IPS-15b (cell line): ENCODE measurements around the gene GOLGA1.
A peak's percentile ranks its signal among the peaks of the same experiment; 100 is the strongest.
"Not testable (repeated sequence)": the region's sequence is repeated elsewhere in the genome, so short reads cannot be mapped to it uniquely, and the experiment has no call there.

Experiments used
- H3K27me3 ChIP-seq: one replicate; pipeline ENCODE4 v1.6.1; 2013; ENCODE audit warnings: low read length; ENCODE audit not compliant: control insufficient read depth, insufficient read depth
- H3K36me3 ChIP-seq: one replicate; pipeline ENCODE4 v1.6.1; 2013; ENCODE audit warnings: low read length; ENCODE audit not compliant: control insufficient read depth, insufficient read depth
- H3K4me1 ChIP-seq: one replicate; pipeline ENCODE4 v1.6.1; 2013; ENCODE audit warnings: mild to moderate bottlenecking, low read length; ENCODE audit not compliant: control insufficient read depth, insufficient read depth
- H3K4me3 ChIP-seq: one replicate; pipeline ENCODE4 v1.5.1; 2013; ENCODE audit warnings: low read depth, low read length
- H3K9ac ChIP-seq: one replicate; pipeline ENCODE4 v1.6.1; 2013; ENCODE audit warnings: low read depth, mild to moderate bottlenecking, low read length
- H3K9me3 ChIP-seq: one replicate; pipeline ENCODE4 v1.6.1; 2013; ENCODE audit warnings: mild to moderate bottlenecking, low read length; ENCODE audit not compliant: control insufficient read depth, insufficient read depth

GOLGA1 gene, protein sequence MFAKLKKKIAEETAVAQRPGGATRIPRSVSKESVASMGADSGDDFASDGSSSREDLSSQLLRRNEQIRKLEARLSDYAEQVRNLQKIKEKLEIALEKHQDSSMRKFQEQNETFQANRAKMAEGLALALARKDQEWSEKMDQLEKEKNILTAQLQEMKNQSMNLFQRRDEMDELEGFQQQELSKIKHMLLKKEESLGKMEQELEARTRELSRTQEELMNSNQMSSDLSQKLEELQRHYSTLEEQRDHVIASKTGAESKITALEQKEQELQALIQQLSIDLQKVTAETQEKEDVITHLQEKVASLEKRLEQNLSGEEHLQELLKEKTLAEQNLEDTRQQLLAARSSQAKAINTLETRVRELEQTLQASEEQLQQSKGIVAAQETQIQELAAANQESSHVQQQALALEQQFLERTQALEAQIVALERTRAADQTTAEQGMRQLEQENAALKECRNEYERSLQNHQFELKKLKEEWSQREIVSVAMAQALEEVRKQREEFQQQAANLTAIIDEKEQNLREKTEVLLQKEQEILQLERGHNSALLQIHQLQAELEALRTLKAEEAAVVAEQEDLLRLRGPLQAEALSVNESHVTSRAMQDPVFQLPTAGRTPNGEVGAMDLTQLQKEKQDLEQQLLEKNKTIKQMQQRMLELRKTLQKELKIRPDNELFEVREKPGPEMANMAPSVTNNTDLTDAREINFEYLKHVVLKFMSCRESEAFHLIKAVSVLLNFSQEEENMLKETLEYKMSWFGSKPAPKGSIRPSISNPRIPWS

DNA sequence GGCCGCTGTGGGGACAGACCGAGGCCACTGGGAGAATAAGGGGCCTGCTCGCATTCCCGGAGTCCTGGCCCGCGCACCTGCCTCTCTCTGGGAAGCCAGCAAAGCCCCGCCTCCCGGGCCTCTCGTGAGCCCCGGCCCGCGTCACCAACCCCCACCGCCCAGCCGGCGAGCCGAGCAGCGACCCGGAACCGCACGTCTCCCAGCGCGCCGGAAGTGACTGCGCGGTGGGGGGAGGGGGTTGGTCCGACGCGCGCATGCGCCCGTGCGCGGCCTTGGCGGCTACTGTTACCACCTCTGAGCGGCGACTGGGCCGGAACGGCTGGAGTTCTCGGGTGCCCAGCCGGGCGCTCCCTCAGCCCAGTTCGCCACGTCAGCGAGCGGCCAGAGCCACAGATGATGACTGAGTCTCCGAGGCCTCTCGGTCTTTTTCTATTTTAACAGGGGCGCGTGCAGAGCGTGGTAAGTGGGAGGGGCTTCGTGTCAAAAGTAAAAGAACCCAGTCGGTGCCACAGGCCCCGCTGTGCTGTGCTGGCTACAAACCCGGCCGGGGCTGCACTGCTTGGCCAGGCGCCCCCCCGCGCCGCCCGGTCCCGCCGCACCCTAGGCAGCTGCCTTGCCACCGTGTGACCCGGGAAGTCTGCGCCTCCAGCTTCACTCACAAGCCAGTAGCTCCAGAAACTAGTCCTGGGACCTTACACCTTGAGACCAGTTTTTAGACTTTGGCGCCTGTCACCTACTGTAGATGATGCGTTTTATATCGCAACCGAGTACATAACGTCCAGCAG lies at the start of gene GOLGA1:
TSS of gene GOLGA1 (minus strand) at position 190 of the 785 bp plus-strand sequence. CDS start 2,372 bp downstream, outside the sequence.
- Histone ChIP-seq H3K9ac (peak within 1 kb of the TSS; percentile 99), H3K4me3 (peak within 1 kb of the TSS; percentile 97), H3K9me3 (no peaks in the 10 kb centered on the region), H3K36me3 (no peaks in the 10 kb centered on the region), H3K4me1 (peaks cover 5% of the 10 kb centered on the region), H3K27me3 (no peaks in the 10 kb centered on the region)

DNA sequence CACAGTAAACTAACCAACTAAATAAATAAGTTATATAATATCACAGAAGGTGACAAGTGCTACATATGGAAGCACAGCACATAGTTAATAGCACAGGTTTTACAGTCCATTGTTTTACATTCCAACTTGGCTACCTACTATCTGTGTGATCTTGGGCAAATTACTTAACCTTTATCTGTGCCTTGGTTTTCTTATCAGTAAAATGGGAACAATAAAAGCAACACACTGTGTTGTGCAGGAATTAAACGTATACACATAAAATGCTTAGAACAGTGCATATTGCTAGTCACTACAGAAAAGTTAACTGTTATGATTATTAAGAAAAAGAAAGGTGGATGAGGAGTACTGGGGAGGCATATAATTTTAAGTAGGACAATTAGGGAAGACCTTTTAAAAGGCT lies 42.8 kb upstream of the GOLGA1 start:
- no peak overlapping the region for H3K9ac ChIP-seq
- H3K4me1 ChIP-seq = no peaks in the 10 kb centered on the region
- H3K36me3 ChIP-seq = no peaks in the 10 kb centered on the region
- no peaks in the 10 kb centered on the region for H3K27me3 ChIP-seq
- H3K4me3 ChIP-seq = no peak overlapping the region
- H3K9me3 ChIP-seq = no peaks in the 10 kb centered on the region

DNA sequence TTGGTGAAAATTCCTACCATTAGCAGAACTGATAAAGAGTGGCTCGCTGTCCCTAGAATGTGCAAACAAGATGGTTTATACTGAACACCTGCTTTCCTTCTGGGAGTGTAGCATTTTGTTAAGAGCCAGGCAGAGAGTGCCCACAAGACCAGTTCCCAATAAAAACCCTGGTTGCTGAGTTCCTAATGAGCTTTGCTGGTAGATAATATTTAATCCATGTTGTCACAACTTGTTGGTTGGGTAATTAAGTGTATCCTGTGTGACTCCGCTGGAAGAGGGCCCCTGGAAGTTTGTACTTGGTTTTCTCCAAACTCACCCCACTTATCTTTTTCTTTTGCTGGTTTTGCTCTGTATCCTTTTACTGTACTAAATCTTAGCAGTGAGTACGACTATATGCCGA lies 39.5 kb upstream of the GOLGA1 start:
- H3K9ac ChIP-seq = no peak overlapping the region
- H3K27me3 ChIP-seq = no peaks in the 10 kb centered on the region
- H3K9me3 ChIP-seq = no peaks in the 10 kb centered on the region
- no peaks in the 10 kb centered on the region for H3K4me1 ChIP-seq
- no peak overlapping the region for H3K4me3 ChIP-seq
- no peaks in the 10 kb centered on the region for H3K36me3 ChIP-seq

DNA sequence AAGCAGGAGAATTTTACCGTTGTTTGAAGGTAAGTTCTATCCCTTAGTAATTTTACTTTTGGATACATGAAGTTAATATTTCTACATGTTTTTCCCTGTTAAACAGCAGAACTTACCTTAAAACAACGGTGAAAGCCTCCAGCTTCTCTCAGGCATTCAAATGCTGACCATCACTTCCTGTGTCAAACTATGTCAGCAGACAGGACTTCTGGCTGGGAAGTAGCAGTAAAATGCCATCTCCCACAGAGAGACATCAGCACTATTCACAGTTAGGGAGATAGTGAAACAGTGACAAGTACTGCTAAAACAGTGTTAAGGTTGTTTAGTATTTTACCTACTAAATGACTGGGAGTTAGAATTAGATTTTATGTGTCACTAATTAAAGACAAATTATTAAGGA lies 34.2 kb upstream of the GOLGA1 start:
- H3K27me3 ChIP-seq = no peaks in the 10 kb centered on the region
- no peak overlapping the region for H3K4me3 ChIP-seq
- H3K36me3 ChIP-seq = peaks cover 2% of the 10 kb centered on the region
- no peaks in the 10 kb centered on the region for H3K4me1 ChIP-seq
- H3K9me3 ChIP-seq = no peaks in the 10 kb centered on the region
- H3K9ac ChIP-seq = no peak overlapping the region

DNA sequence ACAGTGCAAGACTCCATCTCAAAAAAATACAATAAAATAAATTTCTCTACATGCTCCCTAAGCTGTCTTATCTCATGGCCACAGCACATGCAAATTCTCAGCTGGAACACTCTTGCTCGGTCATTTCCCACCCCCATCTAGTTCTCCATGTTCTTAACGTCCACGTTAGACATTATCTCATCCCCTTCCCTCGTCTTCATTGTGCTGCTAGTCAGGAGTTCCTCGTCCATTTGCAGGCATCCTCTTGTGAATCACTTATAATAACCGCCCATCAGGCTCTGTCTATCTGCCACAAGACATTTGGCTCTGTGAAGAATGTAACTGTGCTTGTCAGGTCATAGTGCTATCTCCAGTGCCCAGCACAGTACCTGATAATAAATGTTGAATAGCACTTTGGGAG lies 32.9 kb upstream of the GOLGA1 start:
- no peak overlapping the region for H3K9ac ChIP-seq
- peaks cover 2% of the 10 kb centered on the region for H3K36me3 ChIP-seq
- H3K4me3 ChIP-seq = no peak overlapping the region
- H3K27me3 ChIP-seq = no peaks in the 10 kb centered on the region
- H3K9me3 ChIP-seq = no peaks in the 10 kb centered on the region
- no peaks in the 10 kb centered on the region for H3K4me1 ChIP-seq

DNA sequence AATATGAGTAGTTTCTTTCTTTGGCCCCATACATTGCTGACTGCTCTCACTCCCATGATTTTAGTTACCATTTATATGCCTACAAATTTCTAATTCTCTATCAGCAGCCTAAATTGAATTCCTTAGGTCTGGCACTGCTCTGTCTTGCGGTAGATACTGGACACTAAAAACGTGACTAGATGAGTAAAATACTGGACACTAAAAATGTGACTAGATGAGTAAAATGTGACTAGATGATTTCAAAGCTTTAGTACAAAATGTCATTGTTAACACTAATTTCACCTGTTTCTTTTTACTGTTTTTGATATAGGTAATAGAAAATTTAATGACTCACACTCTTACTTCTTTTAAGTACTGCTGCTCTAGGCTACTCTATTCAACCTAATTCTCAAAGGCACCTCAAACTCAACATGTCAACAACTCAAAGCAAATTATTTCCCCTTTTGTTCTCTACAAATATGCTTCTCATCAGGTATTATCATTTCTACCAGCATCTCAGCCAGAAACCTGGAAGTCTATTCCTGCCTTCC lies 31.4 kb upstream of the GOLGA1 start:
- Histone ChIP-seq H3K4me1 (no peaks in the 10 kb centered on the region), H3K4me3 (no peak overlapping the region), H3K9ac (no peak overlapping the region), H3K36me3 (peaks cover 2% of the 10 kb centered on the region), H3K9me3 (no peaks in the 10 kb centered on the region), H3K27me3 (no peaks in the 10 kb centered on the region)

DNA sequence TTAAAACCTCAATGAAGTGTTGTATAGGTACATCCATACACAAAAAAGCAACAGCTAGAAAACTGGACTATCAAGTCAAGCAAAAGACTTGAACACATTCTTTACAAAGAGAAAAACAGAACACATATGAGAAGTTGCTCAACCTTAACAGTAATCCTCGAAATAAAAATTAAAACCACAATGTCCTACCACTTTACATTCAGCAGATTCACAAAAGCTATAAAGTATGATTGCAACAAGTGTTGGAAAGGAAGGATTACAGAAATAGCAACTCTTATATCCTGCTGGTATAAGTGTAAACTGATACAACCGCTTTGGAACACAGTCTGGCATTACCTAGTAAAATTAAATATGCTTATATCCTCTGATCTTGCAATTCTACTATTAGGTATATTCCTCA lies 28.5 kb upstream of the GOLGA1 start:
- H3K27me3 ChIP-seq = no peaks in the 10 kb centered on the region
- H3K4me3 ChIP-seq = no peak overlapping the region
- no peaks in the 10 kb centered on the region for H3K4me1 ChIP-seq
- no peak overlapping the region for H3K9ac ChIP-seq
- H3K9me3 ChIP-seq = no peaks in the 10 kb centered on the region
- peaks cover 2% of the 10 kb centered on the region for H3K36me3 ChIP-seq

DNA sequence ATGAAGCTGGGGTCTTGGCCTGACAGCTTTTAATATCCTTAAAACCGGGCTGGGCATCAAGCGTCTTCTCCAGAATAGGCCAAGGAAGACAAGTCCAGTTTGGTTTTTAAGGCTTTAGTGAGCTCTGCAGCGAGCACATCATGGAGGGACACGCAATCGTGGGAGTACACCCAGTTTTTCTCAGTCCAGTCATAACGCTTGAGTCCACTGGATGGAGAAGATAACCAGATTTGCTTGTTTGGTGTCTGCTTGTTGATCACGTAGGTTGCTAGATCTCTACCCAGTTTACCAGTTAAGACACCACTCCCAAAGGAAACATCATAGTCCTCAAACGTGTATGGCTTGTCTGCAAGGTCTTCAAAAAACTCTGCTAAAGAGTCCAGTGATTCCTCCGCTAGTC lies 27.4 kb upstream of the GOLGA1 start:
- H3K9ac ChIP-seq = no peak overlapping the region
- no peaks in the 10 kb centered on the region for H3K36me3 ChIP-seq
- H3K27me3 ChIP-seq = no peaks in the 10 kb centered on the region
- no peaks in the 10 kb centered on the region for H3K4me1 ChIP-seq
- H3K4me3 ChIP-seq = no peak overlapping the region
- H3K9me3 ChIP-seq = no peaks in the 10 kb centered on the region

DNA sequence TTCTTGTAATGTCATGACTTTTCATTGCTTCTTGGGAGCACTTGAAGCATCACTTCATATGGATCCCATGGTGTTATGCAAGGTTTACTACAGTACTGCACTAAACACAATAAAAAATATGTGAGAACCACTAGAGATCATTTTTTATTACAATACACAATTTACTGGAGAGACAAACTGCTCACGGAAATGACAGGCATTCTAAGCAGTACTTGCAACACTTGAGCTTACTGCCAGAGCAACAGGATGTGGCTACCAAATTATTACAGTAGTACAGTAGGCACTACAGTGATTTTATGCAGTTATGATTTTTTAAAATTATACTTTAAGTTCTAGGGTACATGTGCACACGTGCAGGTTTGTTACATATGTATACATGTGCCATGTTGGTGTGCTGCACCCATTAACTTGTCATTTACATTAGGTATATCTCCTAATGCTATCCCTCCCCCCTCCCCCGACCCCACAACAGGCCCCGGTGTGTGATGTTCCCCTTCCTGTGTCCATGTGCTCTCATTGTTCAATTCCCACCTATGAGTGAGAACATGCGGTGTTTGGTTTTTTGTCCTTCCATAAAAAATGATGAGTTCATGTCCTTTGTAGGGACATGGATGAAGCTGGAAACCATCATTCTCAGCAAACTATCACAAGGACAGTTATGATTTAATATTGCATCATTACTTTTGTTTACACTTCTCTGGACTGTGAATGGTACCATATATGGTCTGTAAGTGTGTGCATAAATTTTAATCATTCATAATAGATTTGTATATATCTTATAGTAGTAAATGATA lies 25.1 kb upstream of the GOLGA1 start:
- H3K27me3 ChIP-seq, H3K4me1 ChIP-seq, H3K9me3 ChIP-seq, H3K4me3 ChIP-seq, H3K36me3 ChIP-seq, H3K9ac ChIP-seq: not testable (repeated sequence)

DNA sequence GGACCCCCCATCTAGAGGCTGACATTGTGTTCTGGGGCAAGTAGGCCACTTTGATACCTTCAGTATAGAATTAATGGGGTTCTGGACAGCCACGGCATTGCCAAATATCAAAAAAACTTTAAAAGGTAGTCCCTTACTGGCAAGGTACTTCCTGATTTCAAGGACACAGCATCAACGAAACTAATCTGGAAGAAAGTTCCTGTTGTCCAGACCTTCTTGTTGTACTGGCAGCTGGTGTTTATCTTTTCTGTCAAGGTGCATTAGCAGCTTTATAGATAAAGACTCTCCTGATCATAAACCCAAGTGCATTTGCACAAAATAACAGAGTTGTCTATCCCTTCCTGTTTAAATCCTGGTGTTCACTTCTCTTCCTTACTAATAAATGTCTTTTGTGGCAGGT lies 23.7 kb upstream of the GOLGA1 start:
- Histone ChIP-seq H3K27me3 (no peaks in the 10 kb centered on the region), H3K4me3 (no peak overlapping the region), H3K9ac (no peak overlapping the region), H3K4me1 (no peaks in the 10 kb centered on the region), H3K36me3 (no peaks in the 10 kb centered on the region), H3K9me3 (no peaks in the 10 kb centered on the region)

DNA sequence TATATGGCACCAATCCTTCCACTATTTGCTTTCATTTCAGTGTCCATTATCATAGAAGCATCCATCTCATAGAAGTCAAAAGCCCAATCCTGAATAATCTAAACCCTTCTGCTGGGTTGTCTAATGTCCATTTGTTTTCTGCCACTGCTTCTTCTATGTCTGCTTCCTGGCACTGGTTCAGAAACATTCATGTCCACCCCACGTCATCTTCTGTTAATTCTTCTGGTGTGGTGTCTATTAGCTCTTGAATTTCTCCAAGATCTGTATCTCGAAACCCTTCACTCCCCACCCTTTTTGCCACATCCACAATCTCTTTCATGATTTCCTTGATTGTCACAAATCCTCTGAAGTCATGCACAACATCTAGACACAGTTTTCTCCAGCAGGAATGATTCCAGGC lies 23.2 kb upstream of the GOLGA1 start:
- Histone ChIP-seq H3K9ac (no peak overlapping the region), H3K4me1 (no peaks in the 10 kb centered on the region), H3K9me3 (no peaks in the 10 kb centered on the region), H3K27me3 (no peaks in the 10 kb centered on the region), H3K36me3 (no peaks in the 10 kb centered on the region), H3K4me3 (no peak overlapping the region)
